Measurements from ENCODE around the gene NFIB. TPM values are rescaled to one million over a fixed set of nuclear protein-coding genes. Genes with fewer than 3 reads are reported as not detected.
A peak's percentile ranks its signal among the peaks of the same experiment; 100 is the strongest.

Gene NFIB
- total and polyA plus RNA-seq, 2 donors (not counting 3 experiments of a cell fraction or from before 2014, with no cell fraction given), result 26.4 to 174 TPM

GRCh38 chr9:14097666-14098415 is 216.1 kb downstream of the NFIB start:
- POLR2A ChIA-PET, result interaction anchor here (0.6 kb wide), 1 partner anchor 567 kb away, joined by 5 read pairs; no protein-coding TSS in a partner anchor

DNA sequence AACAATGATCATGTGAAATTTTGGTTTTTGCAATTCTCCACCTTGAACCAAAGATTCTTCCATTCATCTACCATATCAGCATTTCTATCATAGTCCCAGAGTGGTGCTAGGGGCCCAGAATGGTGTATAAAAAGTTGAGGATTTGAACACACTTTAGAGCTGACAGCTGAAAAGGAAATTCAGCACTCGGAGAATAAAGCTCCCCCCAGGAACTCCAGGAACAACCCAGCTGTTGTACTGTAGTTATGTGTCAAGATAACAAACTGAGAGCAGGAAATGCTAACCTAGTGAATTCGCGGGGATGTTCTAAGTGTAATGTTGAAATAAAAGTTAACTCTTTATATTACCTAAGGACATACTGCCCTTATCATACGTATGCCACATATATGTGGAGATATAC is 216.7 kb downstream of the NFIB start:
- intact Hi-C loops (cut with micrococcal nuclease), result loop anchor here (2.0 to 5.0 kb wide), 11 partner anchors 96 to 818 kb away; partner anchors contain the start of gene MPDZ
- H3K27ac ChIP-seq (ENCODE audit: insufficient read depth, low read depth, low read length), result peak overlapping the region; percentile 96
- TF ChIP-seq, protein P1, sequence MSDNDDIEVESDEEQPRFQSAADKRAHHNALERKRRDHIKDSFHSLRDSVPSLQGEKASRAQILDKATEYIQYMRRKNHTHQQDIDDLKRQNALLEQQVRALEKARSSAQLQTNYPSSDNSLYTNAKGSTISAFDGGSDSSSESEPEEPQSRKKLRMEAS (IDR thresholded peaks at IDR 0.05; ENCODE audit: insufficient read depth, insufficient read length), result no peak
- no peak for TF ChIP-seq CTCF (IDR thresholded peaks at IDR 0.05; ENCODE audit: extremely low read depth in 1 of 2, insufficient read depth in 1 of 2, low read depth in 1 of 2, low read length in 2 of 2)
- peak; percentile 75 for TF ChIP-seq GATA2 (IDR thresholded peaks at IDR 0.05; ENCODE audit: insufficient read depth, insufficient read length, low read depth, low read length)
- TF ChIP-seq POLR2A (IDR thresholded peaks at IDR 0.05; ENCODE audit: low read depth, low read length), result peak; percentile 77
- peak; percentile 34 for TF ChIP-seq FOS (IDR thresholded peaks at IDR 0.05; ENCODE audit: borderline replicate concordance, insufficient read depth, low read length)
- no peak for TF ChIP-seq EZH2 (IDR thresholded peaks at IDR 0.05; ENCODE audit: borderline replicate concordance, low read depth, low read length, severe bottlenecking)
- peak; percentile 82 for TF ChIP-seq POLR2AphosphoS5 (IDR thresholded peaks at IDR 0.05; ENCODE audit: insufficient read depth, low read depth, low read length)
- POLR2A ChIA-PET, result interaction anchor here (0.6 kb wide), 1 partner anchor 566 kb away, joined by 5 read pairs; no protein-coding TSS in a partner anchor
- H3K4me1 ChIP-seq (ENCODE audit: control insufficient read depth, extremely low read depth, insufficient read depth, low read length), result peaks cover 54% of the 10 kb centered on the region
- dilution Hi-C loops (cut with MboI; ENCODE audit: extremely low pct_ligation_motif_present, low sequenced_read_pairs), result no loop called here
- peaks cover 6 to 12% of the 10 kb centered on the region in 2 experiments for H3K36me3 ChIP-seq (ENCODE audit: control insufficient read depth in 2 of 2, extremely low read depth in 1 of 2, insufficient read depth in 2 of 2, low read length in 2 of 2)
- H3K9me1 ChIP-seq (replicated peaks; ENCODE audit: control insufficient read depth, extremely low read depth, insufficient read depth, low read length), result no peaks in the 10 kb centered on the region
- no peaks in the 10 kb centered on the region for H4K20me1 ChIP-seq (replicated peaks; ENCODE audit: control insufficient read depth, extremely low read depth, insufficient read depth, low read length)
- peak; percentile 74 for FAIRE-seq
- H2AFZ ChIP-seq (ENCODE audit: low read depth, low read length), result no peak overlapping the region
- H3K4me2 ChIP-seq (ENCODE audit: insufficient read depth, low read length), result peak overlapping the region; percentile 78
- no TSS peak for BruUV-seq (replicated peaks)
- H3K9me3 ChIP-seq (replicated peaks; ENCODE audit: control insufficient read depth, insufficient read depth, low read length), result no peaks in the 10 kb centered on the region
- no peaks in the 10 kb centered on the region for H3K27me3 ChIP-seq (ENCODE audit: control insufficient read depth in 2 of 2, insufficient read depth in 2 of 2, low read length in 2 of 2)
- CTCF ChIA-PET, result interaction anchor here (1.0 to 2.7 kb wide), 14 partner anchors 11 to 669 kb away, joined by 3 to 12 read pairs (median 3); no protein-coding TSS in a partner anchor
- H3K79me2 ChIP-seq (ENCODE audit: control insufficient read depth, insufficient read depth, low read length), result peaks cover 5% of the 10 kb centered on the region
- peak overlapping the region; percentile 89 for H3K9ac ChIP-seq (replicated peaks; ENCODE audit: extremely low read depth, insufficient read depth, low read length)
- peak overlapping the region in 2 of 3 experiments; percentile 4 to 60 for H3K4me3 ChIP-seq (replicated peaks in 1 of 3; ENCODE audit: insufficient read depth in 1 of 3, low read depth in 1 of 3, low read length in 3 of 3)
- peak; percentile 89 for DNase-seq (ENCODE audit: low read depth, low spot score)

More at GRCh38 chr9:14097666-14098415, 216.1 kb downstream of the NFIB start:
- FAIRE-seq (no peak), DNase-seq (ENCODE audit: low read depth, low spot score) (peak; percentile 57)
- Histone ChIP-seq H3K9me3 (replicated peaks; ENCODE audit: control insufficient read depth, insufficient read depth, low read length) (no peaks in the 10 kb centered on the region), H2AFZ (ENCODE audit: low read depth, low read length) (no peak overlapping the region), H3K4me3 (replicated peaks in 1 of 3; ENCODE audit: insufficient read depth in 1 of 3, low read depth in 1 of 3, low read length in 3 of 3) (peak overlapping the region in 1 of 3 experiments; percentile 60), H3K9ac (replicated peaks; ENCODE audit: extremely low read depth, insufficient read depth, low read length) (peak overlapping the region; percentile 89), H3K36me3 (ENCODE audit: control insufficient read depth in 2 of 2, extremely low read depth in 1 of 2, insufficient read depth in 2 of 2, low read length in 2 of 2) (peaks cover 6 to 12% of the 10 kb centered on the region in 2 experiments), H3K27ac (ENCODE audit: insufficient read depth, low read depth, low read length) (peak overlapping the region; percentile 96), H4K20me1 (replicated peaks; ENCODE audit: control insufficient read depth, extremely low read depth, insufficient read depth, low read length) (no peaks in the 10 kb centered on the region), H3K9me1 (replicated peaks; ENCODE audit: control insufficient read depth, extremely low read depth, insufficient read depth, low read length) (no peaks in the 10 kb centered on the region), H3K4me2 (ENCODE audit: insufficient read depth, low read length) (peak overlapping the region; percentile 78), H3K79me2 (ENCODE audit: control insufficient read depth, insufficient read depth, low read length) (peaks cover 5% of the 10 kb centered on the region), H3K4me1 (ENCODE audit: control insufficient read depth, extremely low read depth, insufficient read depth, low read length) (peaks cover 48% of the 10 kb centered on the region), H3K27me3 (ENCODE audit: control insufficient read depth in 2 of 2, insufficient read depth in 2 of 2, low read length in 2 of 2) (no peaks in the 10 kb centered on the region)
- no peak for TF ChIP-seq POLR2AphosphoS5 (IDR thresholded peaks at IDR 0.05; ENCODE audit: insufficient read depth, low read depth, low read length)
- no peak for TF ChIP-seq GATA2 (IDR thresholded peaks at IDR 0.05; ENCODE audit: insufficient read depth, insufficient read length, low read depth, low read length)
- TF ChIP-seq POLR2A (IDR thresholded peaks at IDR 0.05; ENCODE audit: low read depth, low read length), result peak; percentile 7
- CTCF ChIA-PET, result interaction anchor here (0.8 to 2.7 kb wide), 13 partner anchors 11 to 670 kb away, joined by 3 to 12 read pairs (median 3); no protein-coding TSS in a partner anchor
- BruUV-seq (replicated peaks), result no TSS peak
- intact Hi-C loops (cut with micrococcal nuclease), result loop anchor here (1.0 to 5.0 kb wide), 12 partner anchors 95 to 819 kb away; partner anchors contain the start of gene MPDZ
- dilution Hi-C loops (cut with MboI; ENCODE audit: extremely low pct_ligation_motif_present, low sequenced_read_pairs), result no loop called here

Data from endothelial cell of umbilical vein (primary cell).